Caco-2 (cell line): ENCODE data around the gene ANO6. TPM values are rescaled to one million over a fixed set of nuclear protein-coding genes. Genes with fewer than 3 reads are reported as not detected.

Experiments
- BruUV-seq: library from RNA; stranded (reverse); fragments of 400-500 nt; replicated peaks from 2 replicates; lab custom pipeline; 2021; lab: Mats Ljungman, UMichigan
- CTCF ChIA-PET: fragments of 300-600 bp; sonication (Branson Sonifier 250); formaldehyde crosslinking; loops from one replicate; lab custom pipeline; 2022; ENCODE audit warnings: antibody characterized with exemption; lab: Charles Lee
- POLR2A ChIA-PET: fragments of 300-600 bp; sonication (Branson Sonifier 250); formaldehyde crosslinking; loops from one replicate; lab custom pipeline; 2022; ENCODE audit warnings: antibody characterized with exemption; lab: Charles Lee
- DNase-seq, 2 experiments: peaks; one replicate each; pipeline versions ENCODE4 v3.0.0 to v3.0.0-alpha.2; 2020 to 2022
- H3K27me3 ChIP-seq: replicated peaks from 2 replicates; pipeline ENCODE4 v1.6.0; 2011; ENCODE audit warnings: low read length; ENCODE audit not compliant: control insufficient read depth, insufficient read depth
- H3K36me3 ChIP-seq: 2 replicates; pipeline ENCODE4 v1.5.1; 2011; ENCODE audit warnings: low read length; ENCODE audit not compliant: control insufficient read depth, insufficient read depth
- H3K4me1 ChIP-seq: fragments of 250-450 bp; sonication (Bioruptor Pico); 2 replicates; pipeline ENCODE4 v1.5.1; 2020; ENCODE audit warnings: mild to moderate bottlenecking
- H3K4me3 ChIP-seq: 2 replicates; pipeline ENCODE4 v1.5.1; 2011; ENCODE audit warnings: low read depth, mild to moderate bottlenecking, control low read depth, low read length
- H3K9me3 ChIP-seq: fragments of 250-450 bp; sonication (Bioruptor Pico); 2 replicates; pipeline ENCODE4 v1.5.1; 2020; ENCODE audit warnings: mild to moderate bottlenecking, moderate library complexity
- H3K27ac Mint-ChIP-seq: one replicate; pipeline ENCODE4 v1.8.0; 2022; ENCODE audit warnings: mixed read lengths; ENCODE audit not compliant: unreplicated experiment
- H3K27me3 Mint-ChIP-seq: one replicate; pipeline ENCODE4 v1.8.0; 2022; ENCODE audit warnings: mixed read lengths; ENCODE audit not compliant: insufficient read depth, unreplicated experiment
- H3K36me3 Mint-ChIP-seq: one replicate; pipeline ENCODE4 v1.8.0; 2022; ENCODE audit warnings: mild to moderate bottlenecking, mixed read lengths; ENCODE audit not compliant: insufficient read depth, unreplicated experiment
- H3K4me1 Mint-ChIP-seq: one replicate; pipeline ENCODE4 v1.8.0; 2022; ENCODE audit warnings: low read depth, mixed read lengths; ENCODE audit not compliant: unreplicated experiment
- H3K4me3 Mint-ChIP-seq: one replicate; pipeline ENCODE4 v1.8.0; 2022; ENCODE audit warnings: mild to moderate bottlenecking, moderate library complexity, mixed read lengths; ENCODE audit not compliant: unreplicated experiment
- H3K9me3 Mint-ChIP-seq: one replicate; pipeline ENCODE4 v1.8.0; 2022; ENCODE audit warnings: mixed read lengths; ENCODE audit not compliant: unreplicated experiment
- intact Hi-C: fragments of 100-400 bp; cut with micrococcal nuclease; formaldehyde crosslinking; loops from one replicate; pipeline ENCODE4 v1.10.0; 2022; ENCODE audit not compliant: unreplicated experiment
- total RNA-seq: library from RNA; stranded (reverse); gene quantifications from 2 replicates; pipeline ENCODE4 v1.2.3, GENCODE V29; 2022
- TF ChIP-seq, protein P1 (sequence below), 2 experiments: fragments of 200-600 bp in 1 of 2; IDR thresholded peaks; 1 replicate in 1 of 2; 2 replicates in 1 of 2; pipeline versions ENCODE4 v1.5.1 to v1.8.0; 2011 to 2022; ENCODE audit warnings: antibody characterized with exemption in 1 of 2, control low read depth in 1 of 2, inconsistent platforms in 1 of 2, low read depth in 1 of 2, low read length in 1 of 2, mild to moderate bottlenecking in 1 of 2, moderate library complexity in 1 of 2; ENCODE audit not compliant: insufficient read depth in 1 of 2, severe bottlenecking in 1 of 2, unreplicated experiment in 1 of 2

The ANO6 gene
- total RNA-seq, 1 experiment from 2014 or later: 126 TPM

DNA sequence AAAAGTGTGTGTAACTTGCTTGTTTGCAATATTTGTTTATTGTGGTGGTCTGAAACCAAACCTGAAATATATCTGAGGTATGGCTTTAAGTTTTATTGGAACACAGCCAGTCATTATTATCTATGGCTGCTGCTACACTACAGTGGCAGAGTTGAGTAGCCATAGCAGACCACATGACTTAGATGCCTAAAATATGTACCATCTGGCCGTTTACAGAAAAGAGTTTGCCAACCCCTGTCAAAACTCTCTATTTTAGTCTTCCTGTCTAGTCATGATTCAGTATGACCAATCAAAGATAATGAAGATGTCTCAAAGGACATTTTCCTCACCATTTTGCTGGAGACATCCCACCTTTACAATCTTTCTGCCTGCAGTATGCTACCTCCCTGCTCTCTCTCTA is 242.3 kb downstream of the ANO6 start:
- no peaks in the 10 kb centered on the region for H3K36me3 Mint-ChIP-seq
- TF ChIP-seq, protein P1, sequence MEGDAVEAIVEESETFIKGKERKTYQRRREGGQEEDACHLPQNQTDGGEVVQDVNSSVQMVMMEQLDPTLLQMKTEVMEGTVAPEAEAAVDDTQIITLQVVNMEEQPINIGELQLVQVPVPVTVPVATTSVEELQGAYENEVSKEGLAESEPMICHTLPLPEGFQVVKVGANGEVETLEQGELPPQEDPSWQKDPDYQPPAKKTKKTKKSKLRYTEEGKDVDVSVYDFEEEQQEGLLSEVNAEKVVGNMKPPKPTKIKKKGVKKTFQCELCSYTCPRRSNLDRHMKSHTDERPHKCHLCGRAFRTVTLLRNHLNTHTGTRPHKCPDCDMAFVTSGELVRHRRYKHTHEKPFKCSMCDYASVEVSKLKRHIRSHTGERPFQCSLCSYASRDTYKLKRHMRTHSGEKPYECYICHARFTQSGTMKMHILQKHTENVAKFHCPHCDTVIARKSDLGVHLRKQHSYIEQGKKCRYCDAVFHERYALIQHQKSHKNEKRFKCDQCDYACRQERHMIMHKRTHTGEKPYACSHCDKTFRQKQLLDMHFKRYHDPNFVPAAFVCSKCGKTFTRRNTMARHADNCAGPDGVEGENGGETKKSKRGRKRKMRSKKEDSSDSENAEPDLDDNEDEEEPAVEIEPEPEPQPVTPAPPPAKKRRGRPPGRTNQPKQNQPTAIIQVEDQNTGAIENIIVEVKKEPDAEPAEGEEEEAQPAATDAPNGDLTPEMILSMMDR (IDR thresholded peaks at IDR 0.05; ENCODE audit: insufficient read depth in 1 of 2, low read depth in 1 of 2, low read length in 1 of 2, severe bottlenecking in 1 of 2, unreplicated experiment in 1 of 2): no peak
- H3K27me3 Mint-ChIP-seq: peaks cover 4% of the 10 kb centered on the region
- no peaks in the 10 kb centered on the region for H3K4me1 Mint-ChIP-seq
- BruUV-seq: no TSS peak
- H3K4me3 Mint-ChIP-seq: no peak overlapping the region
- Histone ChIP-seq H3K4me3 (no peak overlapping the region), H3K9me3 (no peaks in the 10 kb centered on the region), H3K4me1 (no peaks in the 10 kb centered on the region), H3K36me3 (no peaks in the 10 kb centered on the region), H3K27me3 (no peaks in the 10 kb centered on the region)
- CTCF ChIA-PET: no interaction called here
- DNase-seq: no peak
- POLR2A ChIA-PET: no interaction called here
- H3K27ac Mint-ChIP-seq: no peak overlapping the region
- intact Hi-C loops: no loop called here
- no peaks in the 10 kb centered on the region for H3K9me3 Mint-ChIP-seq

DNA sequence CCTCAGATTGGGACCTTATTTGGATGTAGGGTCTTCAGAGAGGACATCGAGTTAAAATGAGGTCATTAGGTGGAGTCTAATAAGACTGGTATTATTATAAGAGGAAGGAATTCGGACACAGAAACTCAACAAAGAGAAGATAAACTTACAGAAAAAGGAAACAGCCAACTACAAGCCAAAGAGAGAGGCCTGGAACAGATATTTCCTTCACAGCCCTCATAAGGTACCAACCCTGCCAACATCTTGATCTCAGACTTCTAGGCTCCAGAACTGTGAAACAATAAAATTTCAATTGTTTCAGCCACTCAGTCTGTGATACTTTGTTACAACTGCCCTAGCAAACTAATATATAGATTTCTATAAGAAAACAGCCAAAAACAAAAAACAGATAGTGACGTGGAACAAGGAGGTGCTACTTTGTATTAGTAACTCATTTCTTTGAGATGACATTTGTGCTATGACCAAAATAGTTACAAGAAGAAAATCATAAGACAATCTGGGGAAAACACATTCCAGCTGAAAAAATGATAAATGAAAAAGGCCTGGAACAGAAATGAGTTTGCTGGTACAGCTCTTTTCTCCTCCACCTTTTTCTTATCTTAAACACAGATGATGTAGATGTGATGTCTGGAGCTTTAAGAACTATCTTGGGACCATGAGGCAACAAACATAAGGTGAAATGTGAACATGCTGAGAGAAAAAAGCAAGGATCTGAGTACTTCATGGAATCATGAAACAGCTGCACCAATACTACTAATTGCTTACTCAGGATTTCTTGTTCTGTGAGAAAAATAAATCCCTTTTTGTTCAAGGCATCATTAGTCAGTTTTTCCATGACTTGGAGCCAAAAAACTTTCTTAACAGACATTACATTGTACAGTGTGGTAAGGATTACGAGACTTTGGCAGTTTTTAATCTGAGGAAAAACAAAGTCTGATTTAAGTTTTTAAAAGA is 243.2 kb downstream of the ANO6 start:
- H3K9me3 ChIP-seq: no peaks in the 10 kb centered on the region
- no peaks in the 10 kb centered on the region for H3K4me1 Mint-ChIP-seq
- CTCF ChIA-PET: no interaction called here
- DNase-seq: no peak
- POLR2A ChIA-PET: no interaction called here
- no TSS peak for BruUV-seq
- H3K4me1 ChIP-seq: no peaks in the 10 kb centered on the region
- intact Hi-C loops: no loop called here
- H3K36me3 Mint-ChIP-seq: no peaks in the 10 kb centered on the region
- H3K9me3 Mint-ChIP-seq: no peaks in the 10 kb centered on the region
- H3K4me3 ChIP-seq: no peak overlapping the region
- no peaks in the 10 kb centered on the region for H3K36me3 ChIP-seq
- H3K27ac Mint-ChIP-seq: no peak overlapping the region
- H3K27me3 ChIP-seq: no peaks in the 10 kb centered on the region
- peaks cover 4% of the 10 kb centered on the region for H3K27me3 Mint-ChIP-seq
- TF ChIP-seq, protein P1 (IDR thresholded peaks at IDR 0.05; ENCODE audit: insufficient read depth in 1 of 2, low read depth in 1 of 2, low read length in 1 of 2, severe bottlenecking in 1 of 2, unreplicated experiment in 1 of 2): no peak
- no peak overlapping the region for H3K4me3 Mint-ChIP-seq

DNA sequence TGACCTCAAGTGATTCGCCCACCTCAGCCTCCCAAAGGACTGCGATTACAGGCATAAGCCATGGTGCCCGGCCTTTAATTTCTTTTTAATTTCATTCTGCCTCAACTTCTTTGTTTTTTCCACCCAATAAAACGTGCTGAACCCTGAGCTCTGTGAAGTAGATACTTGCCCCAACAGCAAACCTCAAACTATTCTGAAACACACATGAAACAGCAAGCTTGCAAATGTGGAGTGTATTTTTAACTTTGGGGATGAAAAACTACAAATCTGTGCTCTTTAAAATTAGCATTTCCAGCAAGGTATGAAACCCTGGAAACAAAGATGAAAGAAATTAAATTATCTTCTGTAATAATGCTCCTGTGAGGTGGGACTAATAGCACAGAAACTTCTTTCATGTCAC is 246.6 kb downstream of the ANO6 start:
- H3K27me3 ChIP-seq: no peaks in the 10 kb centered on the region

More for the DNA sequence above, 246.6 kb downstream of the ANO6 start:
- H3K4me1 Mint-ChIP-seq: no peaks in the 10 kb centered on the region
- TF ChIP-seq, protein P1 (IDR thresholded peaks at IDR 0.05; ENCODE audit: insufficient read depth in 1 of 2, low read depth in 1 of 2, low read length in 1 of 2, severe bottlenecking in 1 of 2, unreplicated experiment in 1 of 2): no peak
- H3K9me3 Mint-ChIP-seq: no peaks in the 10 kb centered on the region
- DNase-seq: no peak
- H3K36me3 ChIP-seq: no peaks in the 10 kb centered on the region
- no peak overlapping the region for H3K27ac Mint-ChIP-seq
- peaks cover 4% of the 10 kb centered on the region for H3K27me3 Mint-ChIP-seq
- BruUV-seq: no TSS peak
- ChIA-PET CTCF (no interaction called here), POLR2A (no interaction called here)
- H3K4me3 ChIP-seq: no peak overlapping the region
- H3K9me3 ChIP-seq: no peaks in the 10 kb centered on the region
- intact Hi-C loops: no loop called here
- H3K4me3 Mint-ChIP-seq: no peak overlapping the region
- no peaks in the 10 kb centered on the region for H3K4me1 ChIP-seq
- no peaks in the 10 kb centered on the region for H3K36me3 Mint-ChIP-seq
